ENCODE data around the gene WASF3. TPM values are rescaled to one million over a fixed set of nuclear protein-coding genes. Genes with fewer than 3 reads are reported as not detected.

Gene WASF3
- total and polyA plus RNA-seq, 8 donors = 3.6 to 9.3 (median 5.2) TPM

DNA sequence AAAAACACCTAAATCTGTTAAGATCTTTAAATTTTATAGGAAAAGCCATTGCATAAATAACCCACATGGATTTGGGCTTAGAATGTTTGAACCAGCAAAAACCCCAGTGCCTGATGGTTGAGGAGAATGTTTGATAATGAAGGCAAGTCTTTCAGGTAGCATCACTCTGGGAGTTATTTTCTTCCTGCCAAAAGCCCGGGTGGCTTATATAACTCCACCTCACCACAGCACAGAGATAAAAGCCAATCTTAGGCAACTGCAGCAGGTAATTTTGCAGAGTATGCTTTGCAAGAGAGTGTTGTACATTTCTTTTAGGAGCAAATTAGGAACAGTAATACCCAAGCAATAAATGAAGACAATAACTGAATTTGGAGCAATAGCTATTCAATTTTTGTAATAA, 7.8 kb upstream of the WASF3 start:
- H3K27ac ChIP-seq = no peak overlapping the region
- 13 to 18% methylated on average over 1 of the region's 1 CpG for WGBS, 2 donors

DNA sequence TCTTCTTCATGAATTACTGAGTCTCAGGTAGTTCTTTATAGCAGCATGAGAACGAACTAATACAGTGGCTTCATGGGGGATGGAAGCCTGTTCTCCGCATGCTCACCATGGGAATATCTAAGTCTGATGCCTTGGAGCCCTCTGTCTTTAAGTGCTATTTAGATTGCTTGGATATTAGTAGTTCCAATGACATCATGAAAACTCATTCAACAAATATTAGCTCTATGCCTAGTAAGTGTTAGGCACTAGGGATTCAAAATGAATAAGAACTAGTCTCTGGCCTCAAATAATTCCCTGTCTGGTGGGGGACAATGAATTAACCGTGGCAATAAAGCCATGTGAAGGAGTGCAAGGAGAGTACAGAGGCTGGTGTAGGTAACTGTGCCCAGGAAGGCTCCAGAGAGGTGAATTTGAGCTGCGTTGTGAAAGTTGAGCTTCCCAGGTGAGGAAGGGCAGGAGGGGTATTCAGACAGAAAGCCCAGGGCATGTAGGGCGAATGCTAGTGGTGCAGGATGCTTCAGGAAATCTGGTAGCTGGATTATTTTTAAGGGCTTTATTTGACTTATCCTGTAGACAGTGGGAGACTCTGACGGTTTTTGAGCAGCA, 6.1 kb upstream of the WASF3 start:
- Histone ChIP-seq H3K4me3 (no peak overlapping the region), H3K36me3 (no peaks in the 10 kb centered on the region), H3K27me3 (peaks cover 0 to 3% (median 0%) of the 10 kb centered on the region in 4 donors), H3K27ac (no peak overlapping the region), H3K4me1 (no peaks in the 10 kb centered on the region), H3K9me3 (no peaks in the 10 kb centered on the region)
- TF ChIP-seq, protein P1, sequence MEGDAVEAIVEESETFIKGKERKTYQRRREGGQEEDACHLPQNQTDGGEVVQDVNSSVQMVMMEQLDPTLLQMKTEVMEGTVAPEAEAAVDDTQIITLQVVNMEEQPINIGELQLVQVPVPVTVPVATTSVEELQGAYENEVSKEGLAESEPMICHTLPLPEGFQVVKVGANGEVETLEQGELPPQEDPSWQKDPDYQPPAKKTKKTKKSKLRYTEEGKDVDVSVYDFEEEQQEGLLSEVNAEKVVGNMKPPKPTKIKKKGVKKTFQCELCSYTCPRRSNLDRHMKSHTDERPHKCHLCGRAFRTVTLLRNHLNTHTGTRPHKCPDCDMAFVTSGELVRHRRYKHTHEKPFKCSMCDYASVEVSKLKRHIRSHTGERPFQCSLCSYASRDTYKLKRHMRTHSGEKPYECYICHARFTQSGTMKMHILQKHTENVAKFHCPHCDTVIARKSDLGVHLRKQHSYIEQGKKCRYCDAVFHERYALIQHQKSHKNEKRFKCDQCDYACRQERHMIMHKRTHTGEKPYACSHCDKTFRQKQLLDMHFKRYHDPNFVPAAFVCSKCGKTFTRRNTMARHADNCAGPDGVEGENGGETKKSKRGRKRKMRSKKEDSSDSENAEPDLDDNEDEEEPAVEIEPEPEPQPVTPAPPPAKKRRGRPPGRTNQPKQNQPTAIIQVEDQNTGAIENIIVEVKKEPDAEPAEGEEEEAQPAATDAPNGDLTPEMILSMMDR (IDR thresholded peaks at IDR 0.05) = no peak
- ATAC-seq = no peak
- no peak for DNase-seq
- intact Hi-C loops (cut with DNase I) = no loop called here
- FAIRE-seq = no peak
- WGBS, 2 donors = 62 to 66% methylated on average over 6 of the region's 6 CpGs

More for the DNA sequence above, 7.8 kb upstream of the WASF3 start:
- ATAC-seq = no peak
- no peaks in the 10 kb centered on the region for H3K4me1 ChIP-seq
- FAIRE-seq = no peak
- no peak overlapping the region for H3K4me3 ChIP-seq
- TF ChIP-seq, protein P1 (IDR thresholded peaks at IDR 0.05) = no peak
- H3K36me3 ChIP-seq = no peaks in the 10 kb centered on the region
- intact Hi-C loops (cut with DNase I) = no loop called here
- H3K9me3 ChIP-seq = no peaks in the 10 kb centered on the region
- DNase-seq = no peak
- H3K27me3 ChIP-seq = peaks cover 0 to 5% (median 2%) of the 10 kb centered on the region in 4 donors

DNA sequence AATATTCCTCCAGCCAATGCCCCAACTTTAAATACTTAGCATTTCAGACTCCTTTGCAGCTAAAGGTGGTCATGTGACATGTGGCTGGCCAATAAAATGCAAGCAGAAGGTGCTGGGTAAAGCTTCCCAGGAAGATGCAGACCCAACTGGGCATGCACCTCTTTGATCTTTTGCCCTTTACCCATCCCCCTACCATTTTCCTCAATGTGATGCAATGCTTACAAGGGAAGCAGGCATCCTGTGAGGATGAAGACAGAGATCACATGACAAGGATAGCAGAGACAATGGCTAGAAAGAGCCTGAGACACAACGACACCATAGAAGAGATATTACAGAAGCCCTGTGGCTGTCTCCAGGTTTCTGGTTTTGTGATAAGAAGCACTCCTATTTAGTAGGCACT, 2.1 kb upstream of the WASF3 start:
- ATAC-seq (no peak), FAIRE-seq (no peak), DNase-seq (no peak)
- intact Hi-C loops (cut with DNase I) = no loop called here
- H3K9me3 ChIP-seq = no peaks in the 10 kb centered on the region
- peaks cover 0 to 9% (median 7%) of the 10 kb centered on the region in 3 donors for H3K4me1 ChIP-seq
- no peak overlapping the region for H3K4me3 ChIP-seq
- H3K36me3 ChIP-seq = no peaks in the 10 kb centered on the region
- TF ChIP-seq, protein P1 (IDR thresholded peaks at IDR 0.05) = no peak
- H3K27ac ChIP-seq = no peak overlapping the region
- H3K27me3 ChIP-seq = no peaks in the 10 kb centered on the region
- WGBS, 2 donors = 61 to 65% methylated on average over 1 of the region's 1 CpG

DNA sequence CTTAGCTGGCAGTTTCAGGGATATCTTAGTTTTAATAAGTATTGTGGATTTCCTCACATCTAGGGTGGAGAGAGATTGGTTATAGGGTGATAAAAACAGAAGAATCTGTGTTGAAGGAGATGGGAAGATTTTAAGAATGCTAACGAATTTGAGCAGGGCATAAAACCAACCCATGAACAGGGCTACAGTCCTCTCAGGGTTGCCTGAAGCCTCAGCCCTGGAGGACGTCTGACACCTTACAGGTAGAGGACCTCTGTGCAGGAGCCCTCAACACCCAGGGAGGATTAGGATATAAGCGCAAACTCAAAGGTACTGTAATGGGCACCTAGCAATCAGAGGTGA, 461 bp upstream of the WASF3 start:
- DNase-seq = no peak
- Histone ChIP-seq H3K27me3 (no peaks in the 10 kb centered on the region), H3K4me3 (peak overlapping the region; percentile 16 to 88 (median 52)), H3K4me1 (peaks cover 0 to 9% (median 7%) of the 10 kb centered on the region in 3 donors), H3K27ac (no peak overlapping the region), H3K36me3 (no peaks in the 10 kb centered on the region), H3K9me3 (no peaks in the 10 kb centered on the region)
- 0 to 1% methylated on average over 3 of the region's 3 CpGs for WGBS, 2 donors
- TF ChIP-seq, protein P1 (IDR thresholded peaks at IDR 0.05) = no peak
- peak; percentile 57 to 80 (median 68) for ATAC-seq
- no peak for FAIRE-seq
- intact Hi-C loops (cut with DNase I) = no loop called here

DNA sequence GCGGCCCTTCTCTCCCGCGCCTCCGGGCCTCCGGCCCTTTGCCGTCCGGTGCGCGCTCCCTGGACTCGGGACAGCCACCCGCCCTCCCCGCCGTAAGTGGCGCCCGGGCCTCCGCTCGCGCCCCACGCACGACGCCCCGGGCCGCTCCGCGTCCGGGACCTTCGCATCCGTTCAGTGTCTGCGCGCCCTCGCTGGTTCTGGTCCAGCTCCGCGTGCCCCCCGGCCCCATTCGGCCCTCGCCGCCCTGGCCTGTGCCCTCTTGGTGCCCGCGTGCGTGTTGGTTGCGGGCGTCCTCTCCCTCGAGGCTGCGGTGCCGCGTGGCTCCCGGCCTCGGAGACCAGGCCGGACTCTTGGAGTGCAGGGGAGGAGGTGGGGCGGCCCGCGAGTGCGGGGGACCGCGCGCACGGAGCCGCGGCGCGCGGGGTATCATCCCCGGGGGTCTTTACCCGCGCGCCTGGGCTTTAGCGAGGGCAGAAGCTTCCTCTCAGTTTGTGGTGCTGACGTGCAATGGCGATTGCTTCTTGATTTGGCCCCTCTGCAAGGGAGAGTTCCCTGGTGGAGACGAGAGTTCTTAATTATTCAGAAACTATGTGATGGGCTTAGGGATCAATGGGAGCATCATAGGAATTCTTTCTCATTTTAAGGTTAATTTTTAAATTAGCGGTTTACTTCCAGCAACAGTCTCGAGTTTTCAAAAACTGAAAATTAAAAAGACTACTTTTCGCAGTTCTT, 757 bp downstream of the WASF3 start:
- FAIRE-seq (no peak), ATAC-seq (peak in 2 of 4 donors; percentile 5 to 7), DNase-seq (peak in 4 of 6 donors; percentile 10 to 72 (median 41))
- H3K9me3 ChIP-seq = no peaks in the 10 kb centered on the region
- no peaks in the 10 kb centered on the region for H3K36me3 ChIP-seq
- H3K27me3 ChIP-seq = no peaks in the 10 kb centered on the region
- H3K4me3 ChIP-seq = peak overlapping the region; percentile 38 to 93 (median 84)
- H3K27ac ChIP-seq = peak overlapping the region in 1 of 4 donors; percentile 22
- H3K4me1 ChIP-seq = peaks cover 0 to 9% (median 7%) of the 10 kb centered on the region in 3 donors
- WGBS, 2 donors = 2% methylated on average over 59 to 73 of the region's 73 CpGs
- TF ChIP-seq, protein P1 (IDR thresholded peaks at IDR 0.05) = no peak
- intact Hi-C loops (cut with DNase I) = no loop called here

Measured in pancreas (tissue), 10 donors.